Spleen (tissue), 7 donors: ENCODE data around the gene PPP1R2B.

Experiments used
- POLR2A ChIP-seq, 3 donors: fragments of 450-650 bp; IDR thresholded peaks; one replicate each; pipeline ENCODE4 v1.5.1; 2017; ENCODE audit warnings: antibody characterized with exemption in 3 of 3, mild to moderate bottlenecking in 1 of 3
- TF ChIP-seq, protein P1 (sequence below), 11 experiments: fragments of 200-600 bp in 7 of 11; fragments of 450-650 bp in 4 of 11; sonication (generic) in 4 of 11; IDR thresholded peaks in 8 of 11; conservative IDR thresholded peaks in 3 of 11; 1 replicate in 7 of 11; 2 replicates in 4 of 11; pipeline versions ENCODE4 v1.4.0 to v1.8.0; 2016 to 2021; ENCODE audit warnings: antibody characterized with exemption in 11 of 11, inconsistent platforms in 4 of 11, mild to moderate bottlenecking in 1 of 11
- donor health status: DM: no; HTN: no; CAD: no; lungs with moderate emphysema.
- donor health status: DM: no; HTN: no; CAD: no.
- donor health status: DM: no; HTN: no; CAD: no.

DNA sequence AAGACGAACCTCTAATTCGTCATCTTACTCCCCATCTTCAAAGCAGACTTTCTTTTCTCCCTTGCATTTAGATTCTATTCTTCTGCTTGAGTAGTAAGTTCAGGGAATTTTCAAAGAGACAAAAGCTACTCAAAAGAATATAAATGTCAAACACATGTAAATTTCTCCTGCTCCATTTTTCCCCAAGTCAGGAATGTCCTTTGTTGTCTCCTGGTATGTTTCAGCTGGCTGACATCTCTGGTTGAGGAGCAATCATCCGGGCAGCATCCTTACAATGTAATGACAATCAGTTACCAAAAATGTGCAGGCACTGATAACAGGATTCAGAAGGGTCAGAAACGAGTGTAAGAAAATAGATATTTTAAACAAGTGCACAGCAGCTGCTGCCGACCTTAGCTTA, 47.6 kb upstream of the PPP1R2B start:
- TF ChIP-seq, protein P1, sequence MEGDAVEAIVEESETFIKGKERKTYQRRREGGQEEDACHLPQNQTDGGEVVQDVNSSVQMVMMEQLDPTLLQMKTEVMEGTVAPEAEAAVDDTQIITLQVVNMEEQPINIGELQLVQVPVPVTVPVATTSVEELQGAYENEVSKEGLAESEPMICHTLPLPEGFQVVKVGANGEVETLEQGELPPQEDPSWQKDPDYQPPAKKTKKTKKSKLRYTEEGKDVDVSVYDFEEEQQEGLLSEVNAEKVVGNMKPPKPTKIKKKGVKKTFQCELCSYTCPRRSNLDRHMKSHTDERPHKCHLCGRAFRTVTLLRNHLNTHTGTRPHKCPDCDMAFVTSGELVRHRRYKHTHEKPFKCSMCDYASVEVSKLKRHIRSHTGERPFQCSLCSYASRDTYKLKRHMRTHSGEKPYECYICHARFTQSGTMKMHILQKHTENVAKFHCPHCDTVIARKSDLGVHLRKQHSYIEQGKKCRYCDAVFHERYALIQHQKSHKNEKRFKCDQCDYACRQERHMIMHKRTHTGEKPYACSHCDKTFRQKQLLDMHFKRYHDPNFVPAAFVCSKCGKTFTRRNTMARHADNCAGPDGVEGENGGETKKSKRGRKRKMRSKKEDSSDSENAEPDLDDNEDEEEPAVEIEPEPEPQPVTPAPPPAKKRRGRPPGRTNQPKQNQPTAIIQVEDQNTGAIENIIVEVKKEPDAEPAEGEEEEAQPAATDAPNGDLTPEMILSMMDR (IDR thresholded peaks at IDR 0.05 in 8 of 11, conservative IDR thresholded peaks at IDR 0.05 in 3 of 11), result no peak
- no peak for TF ChIP-seq POLR2A (IDR thresholded peaks at IDR 0.05)
